CD14-positive monocyte (primary cell): ENCODE results near the gene AKT1. TPM values are rescaled to one million over a fixed set of nuclear protein-coding genes. Genes with fewer than 3 reads are reported as not detected.

Experiments used
- DNase-seq, 3 donors: peaks; one replicate each; pipeline ENCODE4 v3.0.0-alpha.2; 2011 to 2022
- H2AFZ ChIP-seq: 2 replicates; pipeline ENCODE4 v1.6.0; 2012; ENCODE audit warnings: mild to moderate bottlenecking, low read depth, low read length, inconsistent platforms; ENCODE audit not compliant: insufficient read depth, poor library complexity, severe bottlenecking
- H3K27ac ChIP-seq, 2 donors: 1 replicate in 1 of 2; 2 replicates in 1 of 2; pipeline ENCODE4 v1.5.1; 2012 to 2013; ENCODE audit warnings: low read length in 2 of 2, control low read depth in 1 of 2, inconsistent platforms in 1 of 2, low read depth in 1 of 2, mild to moderate bottlenecking in 1 of 2
- H3K27me3 ChIP-seq, 2 donors: one replicate each; pipeline versions ENCODE4 v1.6.0 to v1.6.1; 2011 to 2013; ENCODE audit warnings: low read length in 2 of 2; ENCODE audit not compliant: control insufficient read depth in 2 of 2, insufficient read depth in 2 of 2
- H3K36me3 ChIP-seq, 2 donors: replicated peaks in 1 of 2; 1 replicate in 1 of 2; 2 replicates in 1 of 2; pipeline versions ENCODE4 v1.5.1 to v1.6.1; 2012 to 2013; ENCODE audit warnings: low read length in 2 of 2, control low read depth in 1 of 2, inconsistent platforms in 1 of 2, mild to moderate bottlenecking in 1 of 2; ENCODE audit not compliant: insufficient read depth in 2 of 2, control insufficient read depth in 1 of 2
- H3K4me1 ChIP-seq, 2 donors: 1 replicate in 1 of 2; 2 replicates in 1 of 2; pipeline versions ENCODE4 v1.5.1 to v1.6.1; 2012 to 2013; ENCODE audit warnings: low read length in 2 of 2, control low read depth in 1 of 2, inconsistent platforms in 1 of 2, mild to moderate bottlenecking in 1 of 2, moderate library complexity in 1 of 2; ENCODE audit not compliant: insufficient read depth in 2 of 2, control insufficient read depth in 1 of 2
- H3K4me2 ChIP-seq: replicated peaks from 2 replicates; pipeline ENCODE3; 2012; ENCODE audit warnings: low read length, moderate library complexity, mild to moderate bottlenecking; ENCODE audit not compliant: poor library complexity, severe bottlenecking; ENCODE audit errors: extremely low read depth
- H3K4me3 ChIP-seq, 3 experiments: fragments of 200-600 bp in 1 of 3; sonication (generic) in 1 of 3; replicated peaks in 1 of 3; 1 replicate in 2 of 3; 2 replicates in 1 of 3; pipeline ENCODE4 v1.5.1; 2011 to 2013; ENCODE audit warnings: low read length in 3 of 3, mild to moderate bottlenecking in 3 of 3, control low read depth in 2 of 3, low read depth in 2 of 3, inconsistent platforms in 1 of 3, moderate library complexity in 1 of 3
- H3K79me2 ChIP-seq: 2 replicates; pipeline ENCODE4 v1.6.0; 2012; ENCODE audit warnings: mild to moderate bottlenecking, control low read depth, inconsistent platforms, low read length, moderate library complexity; ENCODE audit not compliant: insufficient read depth
- H3K9ac ChIP-seq: 2 replicates; pipeline ENCODE4 v1.6.0; 2017; ENCODE audit warnings: low read length, mild to moderate bottlenecking; ENCODE audit not compliant: insufficient read depth, poor library complexity, severe bottlenecking
- H3K9me3 ChIP-seq, 2 donors: replicated peaks in 1 of 2; 1 replicate in 1 of 2; 2 replicates in 1 of 2; pipeline versions ENCODE4 v1.5.1 to v1.6.1; 2012 to 2013; ENCODE audit warnings: low read length in 2 of 2, control low read depth in 1 of 2; ENCODE audit not compliant: control insufficient read depth in 1 of 2, insufficient read depth in 1 of 2
- H4K20me1 ChIP-seq: 2 replicates; pipeline ENCODE4 v1.6.0; 2012; ENCODE audit warnings: mild to moderate bottlenecking, low read length, control low read depth, moderate library complexity; ENCODE audit not compliant: insufficient read depth
- H3K27ac Mint-ChIP-seq, 7 donors: one replicate each; pipeline ENCODE4 v1.8.0; 2020; ENCODE audit warnings: mild to moderate bottlenecking in 7 of 7, mixed read lengths in 7 of 7, moderate library complexity in 6 of 7, inconsistent platforms in 2 of 7
- H3K27me3 Mint-ChIP-seq, 3 donors: one replicate each; pipeline ENCODE4 v1.8.0; 2021 to 2022; ENCODE audit warnings: low read depth in 3 of 3, mild to moderate bottlenecking in 3 of 3, mixed read lengths in 3 of 3, moderate library complexity in 3 of 3, inconsistent platforms in 1 of 3
- H3K36me3 Mint-ChIP-seq, 2 donors: one replicate each; pipeline ENCODE4 v1.8.0; 2020; ENCODE audit warnings: mixed read lengths in 2 of 2, inconsistent platforms in 1 of 2, mild to moderate bottlenecking in 1 of 2
- H3K4me1 Mint-ChIP-seq: one replicate; pipeline ENCODE4 v1.8.0; 2020; ENCODE audit warnings: mild to moderate bottlenecking, mixed read lengths
- H3K4me3 Mint-ChIP-seq, 2 donors: one replicate each; pipeline ENCODE4 v1.8.0; 2020; ENCODE audit warnings: mild to moderate bottlenecking in 2 of 2, mixed read lengths in 2 of 2, moderate library complexity in 1 of 2
- H3K9me3 Mint-ChIP-seq, 7 donors: one replicate each; pipeline ENCODE4 v1.8.0; 2020 to 2022; ENCODE audit warnings: mixed read lengths in 7 of 7, mild to moderate bottlenecking in 6 of 7, moderate library complexity in 6 of 7, inconsistent platforms in 2 of 7
- WGBS: methylation state at CpG from one replicate; pipeline ENCODE4 v1.1.5; 2013; ENCODE audit warnings: missing lambda C conversion rate; ENCODE audit not compliant: insufficient coverage; 5-methylcytosine and 5-hydroxymethylcytosine counted together
- intact Hi-C, 2 donors: fragments of 100-400 bp; cut with micrococcal nuclease; formaldehyde crosslinking; loops; one replicate each; pipeline versions ENCODE4 v1.15.0 to v1.15.1; 2023
- polyA plus RNA-seq, 3 donors: library from polyadenylated mRNA; depleted of rRNA in 1 of 3; unstranded in 2 of 3; stranded (reverse) in 1 of 3; fragments of 300-500 nt in 2 of 3; fragments of >200 nt in 1 of 3; fragmentation: Illumina TruSeq in 2 of 3; gene quantifications; 1 replicate in 2 of 3; 2 replicates in 1 of 3; pipeline ENCODE4 v1.2.3, GENCODE V29; 2012 to 2021
- TF ChIP-seq, protein P1 (sequence below): fragments of 200-600 bp; IDR thresholded peaks from one replicate; pipeline ENCODE4 v1.8.0; 2022; ENCODE audit warnings: antibody characterized with exemption, mild to moderate bottlenecking

Gene AKT1
- polyA plus RNA-seq, 3 donors, result 7.2 to 180 (median 26.4) TPM

DNA sequence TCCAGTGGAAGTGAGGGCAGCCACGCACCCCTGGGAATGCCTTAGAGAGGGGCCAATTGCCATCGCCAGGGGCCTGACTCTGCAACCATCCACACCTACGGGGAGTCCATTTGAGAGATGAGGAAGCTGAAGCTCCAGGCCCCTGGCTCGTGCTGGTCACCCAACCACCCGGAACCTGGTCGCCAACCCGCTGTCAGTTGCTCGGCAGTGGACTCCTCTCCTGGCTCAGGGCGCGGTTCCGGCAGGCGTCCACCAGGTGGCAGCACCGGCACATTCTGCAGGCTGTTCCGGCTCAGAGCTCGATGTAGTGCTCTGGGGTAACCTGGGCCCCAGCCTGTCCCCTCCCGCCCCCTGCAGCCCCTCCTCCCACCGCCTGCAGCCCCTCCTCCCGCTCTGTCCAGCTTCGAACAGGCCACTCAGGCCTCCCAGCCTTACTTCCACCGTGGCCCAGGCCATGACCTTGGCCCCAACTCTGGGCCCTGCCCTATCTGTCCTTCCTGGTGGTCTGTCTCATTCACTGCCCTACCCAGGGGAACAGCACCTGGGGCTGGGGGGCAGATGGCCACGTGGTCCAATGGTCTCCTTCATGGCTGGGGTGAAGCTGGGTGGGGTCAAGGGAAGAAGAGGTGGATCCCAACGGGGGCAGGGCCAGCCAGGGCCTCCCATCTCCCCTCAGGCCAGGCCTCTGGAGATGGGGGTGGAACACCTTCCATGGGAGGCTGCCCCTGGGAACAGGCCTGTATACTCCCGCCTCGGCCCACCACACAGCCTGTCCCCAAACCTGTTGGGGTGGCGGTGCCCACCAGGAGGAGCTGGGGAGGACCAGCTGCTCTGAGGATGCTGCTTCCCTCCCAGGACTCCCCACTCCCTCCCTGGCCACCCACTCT, 26.9 kb downstream of the AKT1 start:
- Histone ChIP-seq H3K4me2 (peak overlapping the region; percentile 34), H3K27me3 (no peaks in the 10 kb centered on the region), H3K4me1 (peaks cover 0 to 9% of the 10 kb centered on the region in 2 donors), H4K20me1 (peaks cover 37% of the 10 kb centered on the region), H3K36me3 (peaks cover 31 to 41% of the 10 kb centered on the region in 2 donors), H3K27ac (no peak overlapping the region), H2AFZ (no peak overlapping the region), H3K4me3 (no peak overlapping the region), H3K9me3 (peaks cover 7 to 11% of the 10 kb centered on the region in 2 donors), H3K79me2 (no peaks in the 10 kb centered on the region), H3K9ac (no peak overlapping the region)
- no peak overlapping the region for H3K27ac Mint-ChIP-seq
- no peaks in the 10 kb centered on the region for H3K27me3 Mint-ChIP-seq
- peaks cover 37 to 40% of the 10 kb centered on the region in 2 donors for H3K36me3 Mint-ChIP-seq
- WGBS, result 10% methylated on average over 18 of the region's 25 CpGs
- DNase-seq, result peak; percentile 80 to 84 (median 81)
- intact Hi-C loops, result loop anchor here (1.0 to 2.0 kb wide), 2 partner anchors 58 kb away; no protein-coding TSS in a partner anchor
- peaks cover 2 to 25% (median 10%) of the 10 kb centered on the region in 7 donors for H3K9me3 Mint-ChIP-seq
- peaks cover 6% of the 10 kb centered on the region for H3K4me1 Mint-ChIP-seq
- H3K4me3 Mint-ChIP-seq, result no peak overlapping the region
- TF ChIP-seq, protein P1, sequence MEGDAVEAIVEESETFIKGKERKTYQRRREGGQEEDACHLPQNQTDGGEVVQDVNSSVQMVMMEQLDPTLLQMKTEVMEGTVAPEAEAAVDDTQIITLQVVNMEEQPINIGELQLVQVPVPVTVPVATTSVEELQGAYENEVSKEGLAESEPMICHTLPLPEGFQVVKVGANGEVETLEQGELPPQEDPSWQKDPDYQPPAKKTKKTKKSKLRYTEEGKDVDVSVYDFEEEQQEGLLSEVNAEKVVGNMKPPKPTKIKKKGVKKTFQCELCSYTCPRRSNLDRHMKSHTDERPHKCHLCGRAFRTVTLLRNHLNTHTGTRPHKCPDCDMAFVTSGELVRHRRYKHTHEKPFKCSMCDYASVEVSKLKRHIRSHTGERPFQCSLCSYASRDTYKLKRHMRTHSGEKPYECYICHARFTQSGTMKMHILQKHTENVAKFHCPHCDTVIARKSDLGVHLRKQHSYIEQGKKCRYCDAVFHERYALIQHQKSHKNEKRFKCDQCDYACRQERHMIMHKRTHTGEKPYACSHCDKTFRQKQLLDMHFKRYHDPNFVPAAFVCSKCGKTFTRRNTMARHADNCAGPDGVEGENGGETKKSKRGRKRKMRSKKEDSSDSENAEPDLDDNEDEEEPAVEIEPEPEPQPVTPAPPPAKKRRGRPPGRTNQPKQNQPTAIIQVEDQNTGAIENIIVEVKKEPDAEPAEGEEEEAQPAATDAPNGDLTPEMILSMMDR, result peak; percentile 89

GRCh38 chr14:104767634-104767918, 28.0 kb downstream of the AKT1 start:
- TF ChIP-seq, protein P1, result no peak
- Histone ChIP-seq H3K36me3 (peaks cover 20 to 30% of the 10 kb centered on the region in 2 donors), H3K79me2 (no peaks in the 10 kb centered on the region), H4K20me1 (peaks cover 32% of the 10 kb centered on the region), H3K9ac (no peak overlapping the region), H3K27ac (no peak overlapping the region), H3K27me3 (no peaks in the 10 kb centered on the region), H2AFZ (no peak overlapping the region), H3K4me1 (peaks cover 0 to 9% of the 10 kb centered on the region in 2 donors), H3K4me3 (no peak overlapping the region), H3K4me2 (no peak overlapping the region), H3K9me3 (peaks cover 7 to 11% of the 10 kb centered on the region in 2 donors)
- 88% methylated on average over 5 of the region's 5 CpGs for WGBS
- no peak for DNase-seq
- Mint-ChIP-seq H3K27me3 (no peaks in the 10 kb centered on the region), H3K4me3 (no peak overlapping the region), H3K27ac (peak overlapping the region in 1 of 7 donors; percentile 6), H3K36me3 (peaks cover 29 to 31% of the 10 kb centered on the region in 2 donors), H3K4me1 (peaks cover 6% of the 10 kb centered on the region), H3K9me3 (peaks cover 2 to 18% (median 12%) of the 10 kb centered on the region in 7 donors)
- intact Hi-C loops, result no loop called here
